ENCODE data around the gene ASB8.

GRCh38 chr12:48197971-48198671 is 40.8 kb upstream of the ASB8 start:
- TF ChIP-seq POLR2A (IDR thresholded peaks at IDR 0.05; ENCODE audit: low read length) (peak; percentile 77), CTCF (IDR thresholded peaks at IDR 0.05) (no peak), REST (IDR thresholded peaks at IDR 0.05) (no peak), HMGXB4 (CRISPR knock-in tag; IDR thresholded peaks at IDR 0.05; ENCODE audit: borderline replicate concordance) (no peak), ZFP36 (IDR thresholded peaks at IDR 0.05; ENCODE audit: borderline replicate concordance, partially characterized antibody) (no peak), KDM1A (IDR thresholded peaks at IDR 0.05; ENCODE audit: low read depth) (no peak)

Measured in A549 (cell line).